ENCODE data around the gene PLA2G4B.

DNA sequence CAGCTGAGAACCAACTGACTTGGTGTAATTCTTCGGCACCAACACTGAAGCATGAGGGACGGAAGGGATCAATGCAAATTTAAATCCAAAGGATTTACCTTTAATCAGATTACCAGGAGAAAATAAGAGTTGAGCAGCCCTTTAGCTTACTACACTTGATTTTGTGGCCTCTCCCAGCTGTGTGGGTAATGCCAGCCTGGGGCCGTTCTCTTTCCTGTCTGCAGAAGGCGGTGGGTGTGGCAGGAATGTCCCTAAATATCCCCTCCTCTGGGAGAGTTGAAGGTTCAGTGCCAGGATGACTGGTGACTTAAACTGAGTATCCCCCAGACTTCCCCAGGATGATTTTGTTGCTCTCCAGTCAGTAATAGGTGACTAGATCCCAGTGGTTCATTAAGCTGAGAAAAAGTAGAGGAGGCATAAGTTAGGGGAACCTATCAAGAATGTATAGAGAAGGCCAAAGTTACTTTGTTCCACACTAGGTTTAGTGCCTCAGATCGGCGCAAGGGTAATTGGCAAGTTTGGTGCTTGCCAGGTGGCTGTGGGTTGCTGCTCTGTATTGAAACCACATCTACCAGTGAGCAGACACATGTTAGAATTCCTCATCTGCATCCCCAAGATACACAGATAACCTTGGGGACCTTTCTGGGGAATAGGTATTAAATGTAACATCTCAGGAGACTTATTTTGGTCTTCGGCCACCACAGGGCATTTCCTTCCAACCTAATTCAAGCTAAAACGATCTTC is 41.3 kb upstream of the PLA2G4B start:
- no peak for TF ChIP-seq POLR2A (IDR thresholded peaks at IDR 0.05)
- TF ChIP-seq, protein P1, sequence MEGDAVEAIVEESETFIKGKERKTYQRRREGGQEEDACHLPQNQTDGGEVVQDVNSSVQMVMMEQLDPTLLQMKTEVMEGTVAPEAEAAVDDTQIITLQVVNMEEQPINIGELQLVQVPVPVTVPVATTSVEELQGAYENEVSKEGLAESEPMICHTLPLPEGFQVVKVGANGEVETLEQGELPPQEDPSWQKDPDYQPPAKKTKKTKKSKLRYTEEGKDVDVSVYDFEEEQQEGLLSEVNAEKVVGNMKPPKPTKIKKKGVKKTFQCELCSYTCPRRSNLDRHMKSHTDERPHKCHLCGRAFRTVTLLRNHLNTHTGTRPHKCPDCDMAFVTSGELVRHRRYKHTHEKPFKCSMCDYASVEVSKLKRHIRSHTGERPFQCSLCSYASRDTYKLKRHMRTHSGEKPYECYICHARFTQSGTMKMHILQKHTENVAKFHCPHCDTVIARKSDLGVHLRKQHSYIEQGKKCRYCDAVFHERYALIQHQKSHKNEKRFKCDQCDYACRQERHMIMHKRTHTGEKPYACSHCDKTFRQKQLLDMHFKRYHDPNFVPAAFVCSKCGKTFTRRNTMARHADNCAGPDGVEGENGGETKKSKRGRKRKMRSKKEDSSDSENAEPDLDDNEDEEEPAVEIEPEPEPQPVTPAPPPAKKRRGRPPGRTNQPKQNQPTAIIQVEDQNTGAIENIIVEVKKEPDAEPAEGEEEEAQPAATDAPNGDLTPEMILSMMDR (IDR thresholded peaks at IDR 0.05), result no peak
